Ishikawa (cell line): ENCODE results near the gene STX5.
A peak's percentile ranks its signal among the peaks of the same experiment; 100 is the strongest.

Experiments used
- CEBPB ChIP-seq: IDR thresholded peaks from 2 replicates; pipeline ENCODE4 v1.6.1; 2012
- CREB1 ChIP-seq: IDR thresholded peaks from 2 replicates; pipeline ENCODE4 v1.6.1; 2012; ENCODE audit warnings: low read depth
- EGR1 ChIP-seq: IDR thresholded peaks from 2 replicates; pipeline ENCODE4 v1.6.1; 2012
- EP300 ChIP-seq: IDR thresholded peaks from 2 replicates; pipeline ENCODE4 v1.6.1; 2012; ENCODE audit warnings: borderline replicate concordance
- FOXM1 ChIP-seq: IDR thresholded peaks from 2 replicates; pipeline ENCODE4 v1.6.1; 2012; ENCODE audit warnings: low read depth, borderline replicate concordance
- NFIC ChIP-seq: IDR thresholded peaks from 2 replicates; pipeline ENCODE4 v1.6.1; 2012
- RAD21 ChIP-seq: IDR thresholded peaks from 2 replicates; pipeline ENCODE4 v1.6.1; 2012; ENCODE audit warnings: low read depth
- TAF1 ChIP-seq: IDR thresholded peaks from 2 replicates; pipeline ENCODE4 v1.6.1; 2012; ENCODE audit warnings: low read depth, mild to moderate bottlenecking
- TCF12 ChIP-seq: IDR thresholded peaks from 2 replicates; pipeline ENCODE4 v1.6.1; 2012; ENCODE audit warnings: low read depth
- TEAD4 ChIP-seq: IDR thresholded peaks from 2 replicates; pipeline ENCODE4 v1.6.1; 2012
- YY1 ChIP-seq: IDR thresholded peaks from 2 replicates; pipeline ENCODE4 v1.6.1; 2012; ENCODE audit warnings: low read depth
- ZBTB7A ChIP-seq: IDR thresholded peaks from 2 replicates; pipeline ENCODE4 v1.6.1; 2012; ENCODE audit warnings: low read depth
- TF ChIP-seq, protein P1 (sequence below): IDR thresholded peaks from 2 replicates; pipeline ENCODE4 v1.6.1; 2012
- TF ChIP-seq, protein P2 (sequence below): IDR thresholded peaks from 2 replicates; pipeline ENCODE4 v1.6.1; 2012
- TF ChIP-seq, protein P3 (sequence below): IDR thresholded peaks from 2 replicates; pipeline ENCODE4 v1.6.1; 2012; ENCODE audit warnings: low read depth, mild to moderate bottlenecking

The STX5 gene

DNA sequence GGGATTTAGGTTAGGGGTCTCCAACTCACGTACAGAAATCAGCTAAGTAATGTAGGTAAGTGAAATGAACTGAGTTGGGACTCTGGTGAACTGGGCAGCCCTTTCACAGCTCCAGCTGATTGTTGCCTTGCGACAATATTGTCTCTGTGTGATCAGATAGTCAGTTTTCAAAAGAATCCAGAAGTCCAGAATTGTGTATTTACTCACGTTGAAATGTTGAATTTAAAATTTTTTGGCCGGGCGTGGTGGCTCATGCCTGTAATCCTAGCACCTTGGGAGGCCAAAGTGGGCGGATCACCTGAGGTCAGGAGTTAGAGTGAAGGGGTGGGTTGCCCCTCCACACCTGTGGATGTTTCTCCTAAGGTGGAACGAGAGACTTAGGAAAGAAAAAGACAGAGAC lies 26.4 kb upstream of the STX5 start:
- TF ChIP-seq, protein P1, sequence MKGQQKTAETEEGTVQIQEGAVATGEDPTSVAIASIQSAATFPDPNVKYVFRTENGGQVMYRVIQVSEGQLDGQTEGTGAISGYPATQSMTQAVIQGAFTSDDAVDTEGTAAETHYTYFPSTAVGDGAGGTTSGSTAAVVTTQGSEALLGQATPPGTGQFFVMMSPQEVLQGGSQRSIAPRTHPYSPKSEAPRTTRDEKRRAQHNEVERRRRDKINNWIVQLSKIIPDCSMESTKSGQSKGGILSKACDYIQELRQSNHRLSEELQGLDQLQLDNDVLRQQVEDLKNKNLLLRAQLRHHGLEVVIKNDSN: no peak
- TF ChIP-seq FOXM1: no peak
- no peak for TF ChIP-seq CEBPB
- TF ChIP-seq NFIC: no peak
- TF ChIP-seq YY1: no peak
- no peak for TF ChIP-seq EGR1
- TF ChIP-seq TEAD4: no peak
- TF ChIP-seq RAD21: no peak

DNA sequence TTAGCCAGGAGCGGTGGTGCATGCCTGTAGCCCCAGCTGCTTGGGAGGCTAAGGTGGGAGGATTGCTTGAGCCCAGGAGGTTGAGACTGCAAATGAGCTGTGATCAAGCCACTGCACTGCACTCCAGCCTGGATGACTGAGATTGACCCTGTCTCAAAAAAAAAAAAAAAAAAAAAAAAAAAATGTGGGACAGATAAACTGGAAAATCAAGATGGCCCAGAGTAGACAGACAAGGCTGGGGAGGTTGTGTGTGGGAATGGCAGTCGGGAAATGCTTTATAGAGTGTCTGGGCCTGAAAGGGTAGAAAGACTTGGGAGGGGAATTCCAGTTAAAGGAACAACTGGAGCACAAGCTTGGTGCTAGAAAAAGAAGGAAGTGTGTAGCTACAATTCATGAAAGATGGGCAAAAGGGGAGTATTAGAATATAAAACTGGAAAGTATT lies 25.7 kb upstream of the STX5 start:
- TF ChIP-seq NFIC: no peak

DNA sequence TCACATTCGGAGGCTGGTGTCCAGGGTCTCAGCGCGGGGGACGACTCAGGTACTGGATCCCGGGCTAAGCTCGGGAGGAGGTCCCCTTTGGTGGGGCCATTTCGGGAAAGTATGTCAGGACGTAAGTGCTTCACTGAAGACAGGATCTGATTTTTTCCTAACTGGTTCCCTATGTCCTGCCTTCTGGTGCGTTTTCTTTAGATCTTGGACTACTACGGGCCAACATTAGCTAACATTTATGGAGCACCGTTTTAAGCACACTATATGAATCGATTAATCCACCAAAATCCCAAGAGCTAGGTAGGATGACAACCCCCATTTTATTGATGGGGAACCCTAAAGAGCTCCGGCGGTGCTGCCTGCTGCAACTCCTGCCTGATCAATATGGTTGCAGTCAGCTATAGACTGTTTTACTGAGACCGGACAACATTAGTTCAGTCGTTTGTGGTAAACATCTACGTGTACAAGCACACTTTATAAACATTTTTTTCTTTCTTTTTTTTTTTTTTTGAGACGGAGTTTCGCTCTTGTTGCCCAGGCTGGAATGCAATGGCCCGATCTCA lies 24.6 kb upstream of the STX5 start:
- TF ChIP-seq, protein P2, sequence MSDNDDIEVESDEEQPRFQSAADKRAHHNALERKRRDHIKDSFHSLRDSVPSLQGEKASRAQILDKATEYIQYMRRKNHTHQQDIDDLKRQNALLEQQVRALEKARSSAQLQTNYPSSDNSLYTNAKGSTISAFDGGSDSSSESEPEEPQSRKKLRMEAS: no peak
- TF ChIP-seq NFIC (no peak), RAD21 (no peak), FOXM1 (no peak), CEBPB (no peak), YY1 (no peak), TEAD4 (no peak)

DNA sequence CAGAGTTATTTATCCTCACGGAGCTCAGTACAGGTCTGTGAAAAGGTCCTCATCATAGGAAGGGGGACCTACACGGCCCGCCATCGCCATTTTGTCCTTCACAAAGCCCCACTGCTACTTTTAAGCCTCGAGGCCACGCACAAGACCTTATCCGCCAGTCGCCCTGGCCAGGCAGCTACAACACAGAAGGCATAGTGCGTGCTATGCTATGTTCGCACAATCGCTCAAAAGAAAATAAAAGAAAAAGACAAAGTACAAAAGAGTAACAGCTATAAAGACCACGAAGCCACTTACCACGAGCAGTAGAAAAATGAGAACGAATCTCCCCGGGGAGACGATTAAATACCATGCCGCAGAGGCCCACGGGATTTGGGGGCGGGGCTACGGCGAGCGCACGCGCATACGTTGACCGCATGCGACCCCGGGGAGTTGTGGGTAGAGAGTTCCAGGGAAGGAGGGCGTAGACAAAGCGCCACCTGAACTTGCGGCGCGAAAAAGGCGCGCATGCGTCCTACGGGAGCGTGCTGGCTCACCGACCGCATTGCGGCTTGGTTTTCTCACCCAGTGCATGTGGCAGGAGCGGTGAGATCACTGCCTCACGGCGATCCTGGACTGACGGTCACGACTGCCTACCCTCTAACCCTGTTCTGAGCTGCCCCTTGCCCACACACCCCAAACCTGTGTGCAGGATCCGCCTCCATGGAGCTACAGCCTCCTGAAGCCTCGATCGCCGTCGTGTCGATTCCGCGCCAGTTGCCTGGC lies 23.9 kb upstream of the STX5 start:
- TF ChIP-seq FOXM1 (0 out of 2 replicates have a peak, but pooled peaks have one; percentile 43), NFIC (0 out of 2 replicates have a peak, but pooled peaks have one; percentile 14), TCF12 (peak; percentile 72), ZBTB7A (no peak), TEAD4 (peak; percentile 43), CEBPB (peak; percentile 33; the same call in 1 of the 2 replicates), CREB1 (peak; percentile 36; the same call in 1 of the 2 replicates), RAD21 (no peak), EP300 (peak; percentile 62; the same call in 1 of the 2 replicates), YY1 (peak; percentile 77), TAF1 (peak; percentile 100), EGR1 (0 out of 2 replicates have a peak, but pooled peaks have one; percentile 39)
- TF ChIP-seq, protein P3, sequence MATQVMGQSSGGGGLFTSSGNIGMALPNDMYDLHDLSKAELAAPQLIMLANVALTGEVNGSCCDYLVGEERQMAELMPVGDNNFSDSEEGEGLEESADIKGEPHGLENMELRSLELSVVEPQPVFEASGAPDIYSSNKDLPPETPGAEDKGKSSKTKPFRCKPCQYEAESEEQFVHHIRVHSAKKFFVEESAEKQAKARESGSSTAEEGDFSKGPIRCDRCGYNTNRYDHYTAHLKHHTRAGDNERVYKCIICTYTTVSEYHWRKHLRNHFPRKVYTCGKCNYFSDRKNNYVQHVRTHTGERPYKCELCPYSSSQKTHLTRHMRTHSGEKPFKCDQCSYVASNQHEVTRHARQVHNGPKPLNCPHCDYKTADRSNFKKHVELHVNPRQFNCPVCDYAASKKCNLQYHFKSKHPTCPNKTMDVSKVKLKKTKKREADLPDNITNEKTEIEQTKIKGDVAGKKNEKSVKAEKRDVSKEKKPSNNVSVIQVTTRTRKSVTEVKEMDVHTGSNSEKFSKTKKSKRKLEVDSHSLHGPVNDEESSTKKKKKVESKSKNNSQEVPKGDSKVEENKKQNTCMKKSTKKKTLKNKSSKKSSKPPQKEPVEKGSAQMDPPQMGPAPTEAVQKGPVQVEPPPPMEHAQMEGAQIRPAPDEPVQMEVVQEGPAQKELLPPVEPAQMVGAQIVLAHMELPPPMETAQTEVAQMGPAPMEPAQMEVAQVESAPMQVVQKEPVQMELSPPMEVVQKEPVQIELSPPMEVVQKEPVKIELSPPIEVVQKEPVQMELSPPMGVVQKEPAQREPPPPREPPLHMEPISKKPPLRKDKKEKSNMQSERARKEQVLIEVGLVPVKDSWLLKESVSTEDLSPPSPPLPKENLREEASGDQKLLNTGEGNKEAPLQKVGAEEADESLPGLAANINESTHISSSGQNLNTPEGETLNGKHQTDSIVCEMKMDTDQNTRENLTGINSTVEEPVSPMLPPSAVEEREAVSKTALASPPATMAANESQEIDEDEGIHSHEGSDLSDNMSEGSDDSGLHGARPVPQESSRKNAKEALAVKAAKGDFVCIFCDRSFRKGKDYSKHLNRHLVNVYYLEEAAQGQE: 0 out of 2 replicates have a peak, but pooled peaks have one; percentile 42
- TF ChIP-seq, protein P1: peak; percentile 48
- TF ChIP-seq, protein P2: peak; percentile 100

DNA sequence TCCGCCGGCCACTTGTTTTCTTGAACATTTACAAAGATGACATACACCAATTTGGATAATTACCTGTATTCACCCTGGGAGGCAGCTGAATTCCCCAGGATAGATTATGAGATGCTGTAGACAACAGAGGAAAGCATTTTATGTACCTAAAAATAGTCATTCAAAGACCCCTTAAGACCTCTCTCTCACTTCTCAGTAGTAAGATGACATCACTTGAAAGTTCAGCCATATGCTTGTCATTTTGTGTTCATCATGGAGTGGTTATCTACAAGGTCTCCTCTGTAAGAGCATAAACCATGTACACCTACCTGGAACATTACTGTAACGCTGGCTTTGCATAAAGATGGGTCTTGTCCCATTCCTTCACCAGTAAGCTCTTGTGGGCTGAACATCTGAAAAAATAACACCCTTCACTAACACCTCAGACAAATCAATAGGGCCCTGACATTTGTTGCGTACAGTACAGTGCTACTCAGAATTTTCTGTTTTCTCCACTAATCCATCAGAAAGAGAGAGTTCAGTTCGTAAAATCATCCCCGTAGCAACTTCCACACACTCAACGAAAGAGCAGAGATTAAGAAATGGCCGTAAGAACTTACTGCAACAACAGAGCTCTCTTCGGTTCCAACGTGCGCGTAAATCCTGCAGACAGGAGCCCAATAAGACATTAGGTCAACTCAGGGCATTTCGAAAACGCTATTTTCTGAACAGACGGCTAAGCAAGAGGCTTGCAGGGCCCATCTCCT lies 23.1 kb upstream of the STX5 start:
- no peak for TF ChIP-seq EGR1
- TF ChIP-seq, protein P1: no peak
- TF ChIP-seq TEAD4: no peak
- no peak for TF ChIP-seq ZBTB7A
- TF ChIP-seq RAD21: no peak
- TF ChIP-seq CEBPB: no peak
- no peak for TF ChIP-seq NFIC
- no peak for TF ChIP-seq YY1
- TF ChIP-seq TAF1: no peak
- no peak for TF ChIP-seq FOXM1
- no peak for TF ChIP-seq EP300
- TF ChIP-seq TCF12: no peak
- TF ChIP-seq, protein P3: no peak
- TF ChIP-seq, protein P2: no peak
- no peak for TF ChIP-seq CREB1
